Inflammatory macrophage (primary cell): Measurements from ENCODE around the gene GOPC.
A peak's percentile ranks its signal among the peaks of the same experiment; 100 is the strongest.
"Not testable (repeated sequence)": the region's sequence is repeated elsewhere in the genome, so short reads cannot be mapped to it uniquely, and the experiment has no call there.

Experiments used
- DNase-seq, 2 donors: peaks; one replicate each; pipeline ENCODE4 v3.0.0-alpha.2; 2020 to 2022

The GOPC gene

DNA sequence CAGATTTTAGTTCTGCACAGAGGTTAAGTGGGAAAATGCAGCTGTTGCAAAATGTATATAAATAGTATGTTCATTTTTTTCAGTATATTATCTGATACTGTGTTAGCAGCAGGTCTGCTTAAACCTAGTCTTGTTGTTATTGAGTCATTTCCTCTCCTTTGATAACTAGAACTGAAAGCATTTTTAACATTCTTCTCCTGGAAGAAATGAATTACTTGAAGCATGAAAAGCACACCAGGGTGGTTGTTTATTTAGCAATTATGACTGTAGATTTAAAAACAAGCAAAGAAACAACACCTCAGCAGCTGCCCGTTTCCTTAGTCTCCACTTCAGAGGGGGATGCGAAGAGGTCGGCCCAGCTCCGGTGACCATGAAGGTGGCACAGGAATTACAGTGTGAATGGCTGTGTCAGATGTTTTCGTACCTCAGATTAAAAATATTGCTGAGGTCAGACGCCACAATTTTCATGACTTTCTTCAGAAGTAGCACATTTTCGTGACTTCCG, 53.5 kb downstream of the GOPC start:
- no peak for DNase-seq

DNA sequence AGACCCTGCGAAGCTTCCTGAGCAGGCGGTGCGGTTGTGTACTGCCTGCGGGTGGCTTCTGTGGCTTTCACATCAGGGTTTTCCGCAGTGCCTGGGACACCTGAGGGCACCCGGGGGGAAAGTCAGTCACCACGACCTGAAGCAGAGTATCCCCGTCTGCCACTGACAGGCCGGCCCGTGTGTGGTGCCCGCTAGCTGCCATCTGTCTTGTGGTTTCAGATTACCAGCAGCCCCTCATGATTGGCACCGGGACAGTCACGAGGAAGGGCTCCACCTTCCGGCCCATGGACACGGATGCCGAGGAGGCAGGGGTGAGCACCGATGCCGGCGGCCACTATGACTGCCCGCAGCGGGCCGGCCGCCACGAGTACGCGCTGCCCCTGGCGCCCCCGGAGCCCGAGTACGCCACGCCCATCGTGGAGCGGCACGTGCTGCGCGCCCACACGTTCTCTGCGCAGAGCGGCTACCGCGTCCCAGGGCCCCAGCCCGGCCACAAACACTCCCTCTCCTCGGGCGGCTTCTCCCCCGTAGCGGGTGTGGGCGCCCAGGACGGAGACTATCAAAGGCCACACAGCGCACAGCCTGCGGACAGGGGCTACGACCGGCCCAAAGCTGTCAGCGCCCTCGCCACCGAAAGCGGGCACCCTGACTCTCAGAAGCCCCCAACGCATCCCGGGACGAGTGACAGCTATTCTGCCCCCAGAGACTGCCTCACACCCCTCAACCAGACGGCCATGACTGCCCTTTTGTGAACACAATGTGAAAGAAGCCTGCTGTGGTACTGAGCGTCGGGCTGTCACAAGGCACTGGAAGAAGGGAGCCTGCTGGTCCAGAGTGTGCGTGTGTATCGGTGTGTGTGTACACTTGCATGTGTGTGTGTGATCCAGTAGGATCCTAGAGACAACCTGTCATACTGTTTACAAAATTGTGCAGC, 54.4 kb downstream of the GOPC start:
- peak; percentile 7 to 9 for DNase-seq

DNA sequence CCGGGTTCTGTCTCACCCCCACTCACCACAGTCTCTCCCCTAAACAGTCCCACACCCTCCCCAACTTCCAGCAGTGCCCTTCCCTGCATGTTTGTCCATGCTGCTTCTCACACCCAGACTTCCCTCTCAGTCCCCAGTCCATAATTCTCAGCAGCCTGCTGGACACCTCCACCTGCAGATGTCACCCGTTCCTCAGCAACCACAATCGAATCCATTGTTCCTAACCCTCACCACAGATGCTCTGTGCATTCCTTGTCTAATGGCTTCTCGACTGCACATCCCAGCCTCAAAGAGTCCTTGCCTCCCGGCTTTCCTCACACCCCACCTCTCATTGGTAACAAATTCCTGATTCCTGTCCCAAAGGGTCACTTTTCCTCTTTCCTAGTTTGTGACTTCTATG, 55.6 kb downstream of the GOPC start:
- DNase-seq: no peak

DNA sequence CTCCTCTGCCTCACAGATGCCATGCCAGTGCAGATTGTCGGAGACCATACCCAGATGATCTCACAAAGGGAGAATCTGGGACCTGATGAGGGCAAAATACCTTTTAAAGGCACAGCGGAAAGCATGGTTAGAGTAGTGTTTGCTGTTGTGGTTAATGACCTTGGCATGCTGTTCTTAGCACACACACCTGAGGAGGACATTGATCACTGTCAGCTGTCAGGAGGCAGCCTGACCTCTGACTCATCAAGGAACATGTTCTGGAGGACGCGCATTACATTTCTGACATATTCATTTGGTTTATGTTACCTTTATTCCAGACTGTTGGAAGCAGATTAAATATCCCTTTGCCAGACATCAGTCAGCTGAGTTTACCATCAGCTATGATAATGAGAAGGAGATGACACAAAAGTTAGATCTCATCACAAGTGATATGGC, 57.1 kb downstream of the GOPC start:
- no peak for DNase-seq

DNA sequence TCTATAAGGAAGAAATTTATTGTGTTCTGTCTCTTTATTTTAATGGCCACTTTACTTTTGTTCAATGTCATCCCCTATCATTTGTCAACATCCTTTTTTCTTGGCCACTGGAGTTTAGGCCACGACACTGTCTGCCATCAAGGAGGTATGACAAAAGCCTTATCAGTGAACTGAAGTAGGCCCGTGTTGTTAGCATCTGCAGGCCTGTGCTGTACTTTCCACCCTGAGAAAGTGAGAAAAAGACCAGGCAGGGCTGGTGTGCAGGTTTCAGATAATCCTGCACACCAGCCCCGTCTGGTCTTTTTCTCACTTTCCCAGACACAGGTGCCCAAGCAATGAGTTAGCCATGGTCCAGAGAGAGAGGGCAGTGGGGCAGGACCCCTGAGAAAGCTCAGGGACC, 57.6 kb downstream of the GOPC start:
- DNase-seq: no peak

DNA sequence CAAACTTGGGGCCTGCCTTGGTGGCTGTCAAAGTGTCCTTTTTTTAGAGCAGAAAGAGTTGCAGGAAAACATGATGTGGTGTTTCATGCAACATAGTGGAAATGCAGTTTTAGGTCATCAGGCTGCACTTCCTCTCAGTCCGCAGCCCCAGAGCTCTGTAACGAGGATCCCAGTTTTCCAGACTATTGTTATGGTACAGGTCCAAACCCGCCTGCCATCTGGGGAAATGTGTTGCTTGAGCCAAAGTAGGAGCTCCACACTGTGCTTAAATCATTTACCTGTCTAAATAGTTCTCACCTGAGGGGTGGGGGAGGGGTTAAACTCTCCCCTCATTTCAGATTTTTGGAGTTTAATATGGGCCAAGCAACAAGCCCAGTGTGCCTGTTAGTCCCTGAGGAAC, 59.8 kb downstream of the GOPC start:
- no peak for DNase-seq

DNA sequence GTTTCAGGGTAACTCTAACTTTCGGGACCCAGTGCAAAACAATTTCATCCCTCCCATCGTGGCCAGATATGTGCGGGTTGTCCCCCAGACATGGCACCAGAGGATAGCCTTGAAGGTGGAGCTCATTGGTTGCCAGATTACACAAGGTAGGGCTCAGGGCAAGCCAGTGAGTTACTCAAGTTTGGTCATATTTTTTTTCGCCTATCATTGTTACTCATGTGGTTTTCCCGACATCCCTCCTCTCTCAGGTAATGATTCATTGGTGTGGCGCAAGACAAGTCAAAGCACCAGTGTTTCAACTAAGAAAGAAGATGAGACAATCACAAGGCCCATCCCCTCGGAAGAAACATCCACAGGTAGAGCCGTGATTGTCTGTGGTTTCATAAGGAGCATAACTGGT, 61.6 kb downstream of the GOPC start:
- DNase-seq: no peak

DNA sequence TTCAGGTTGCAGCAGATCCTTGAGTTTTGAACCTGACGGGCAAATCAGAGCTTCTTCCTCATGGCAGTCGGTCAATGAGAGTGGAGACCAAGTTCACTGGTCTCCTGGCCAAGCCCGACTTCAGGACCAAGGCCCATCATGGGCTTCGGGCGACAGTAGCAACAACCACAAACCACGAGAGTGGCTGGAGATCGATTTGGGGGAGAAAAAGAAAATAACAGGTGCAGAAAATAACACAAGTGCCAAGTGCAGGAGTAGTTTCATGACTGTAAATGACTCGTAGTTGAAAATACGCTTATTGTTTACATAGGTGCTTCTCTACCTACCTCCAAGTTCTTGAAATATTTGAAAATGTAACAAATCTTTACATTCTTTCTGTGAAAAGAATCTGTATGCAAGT, 63.7 kb downstream of the GOPC start:
- no peak for DNase-seq

DNA sequence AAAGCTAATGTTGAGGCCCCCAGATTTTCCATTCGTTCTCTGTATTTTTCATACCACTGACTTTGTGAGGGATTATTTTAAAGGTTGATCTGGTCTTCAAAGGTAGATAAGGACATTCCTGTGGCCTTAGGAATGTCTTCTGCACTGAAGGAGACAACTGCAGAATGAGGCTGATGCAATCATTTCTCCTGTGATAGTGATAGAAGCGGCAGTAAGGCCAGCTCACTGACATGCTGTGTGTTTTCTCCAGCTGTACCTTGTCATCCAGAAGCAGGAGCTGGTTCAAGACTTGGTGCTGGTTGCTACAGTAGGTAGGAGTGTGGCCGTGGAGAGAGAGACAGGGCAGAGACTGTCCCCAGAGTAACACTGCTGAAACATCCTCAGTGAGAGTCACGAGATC, 66.0 kb downstream of the GOPC start:
- DNase-seq: no peak

DNA sequence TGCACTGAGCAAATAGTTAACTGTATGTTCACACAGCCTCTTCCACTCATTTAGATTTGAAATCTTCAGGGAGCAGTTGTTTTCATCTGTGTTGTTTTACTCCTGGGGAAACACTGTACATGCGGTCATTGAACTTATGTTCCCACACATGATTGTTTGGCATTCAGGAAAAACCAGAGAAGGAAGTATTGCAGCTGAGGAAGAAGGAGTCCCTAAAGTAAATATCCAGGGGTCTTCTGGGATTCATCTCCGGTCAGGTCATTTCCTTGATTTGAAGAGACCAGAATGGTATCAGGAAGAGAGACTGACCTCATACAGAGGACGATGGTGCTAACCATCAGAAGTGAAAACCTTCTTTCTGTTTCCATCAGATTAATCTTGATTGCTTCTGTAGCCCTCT, 67.3 kb downstream of the GOPC start:
- no peak for DNase-seq

DNA sequence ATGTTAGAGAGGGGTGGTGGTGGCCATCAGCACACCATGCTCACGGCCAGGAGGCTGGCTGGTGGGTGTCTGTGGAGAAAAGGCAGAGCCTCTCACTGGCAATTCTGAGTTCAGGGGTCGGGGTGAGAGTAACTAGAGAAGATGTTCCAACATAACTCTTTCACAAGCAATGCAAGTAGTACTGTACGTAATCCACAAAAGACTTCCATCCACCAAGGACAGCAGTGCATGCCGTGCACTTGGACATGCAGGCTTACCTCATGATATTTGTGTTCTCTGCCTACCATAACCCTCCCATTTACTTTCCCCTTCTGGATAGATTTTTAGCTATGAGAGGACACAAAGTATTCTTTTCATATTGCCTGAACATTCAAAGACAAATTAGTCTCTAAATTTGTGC, 68.5 kb downstream of the GOPC start:
- no peak for DNase-seq

DNA sequence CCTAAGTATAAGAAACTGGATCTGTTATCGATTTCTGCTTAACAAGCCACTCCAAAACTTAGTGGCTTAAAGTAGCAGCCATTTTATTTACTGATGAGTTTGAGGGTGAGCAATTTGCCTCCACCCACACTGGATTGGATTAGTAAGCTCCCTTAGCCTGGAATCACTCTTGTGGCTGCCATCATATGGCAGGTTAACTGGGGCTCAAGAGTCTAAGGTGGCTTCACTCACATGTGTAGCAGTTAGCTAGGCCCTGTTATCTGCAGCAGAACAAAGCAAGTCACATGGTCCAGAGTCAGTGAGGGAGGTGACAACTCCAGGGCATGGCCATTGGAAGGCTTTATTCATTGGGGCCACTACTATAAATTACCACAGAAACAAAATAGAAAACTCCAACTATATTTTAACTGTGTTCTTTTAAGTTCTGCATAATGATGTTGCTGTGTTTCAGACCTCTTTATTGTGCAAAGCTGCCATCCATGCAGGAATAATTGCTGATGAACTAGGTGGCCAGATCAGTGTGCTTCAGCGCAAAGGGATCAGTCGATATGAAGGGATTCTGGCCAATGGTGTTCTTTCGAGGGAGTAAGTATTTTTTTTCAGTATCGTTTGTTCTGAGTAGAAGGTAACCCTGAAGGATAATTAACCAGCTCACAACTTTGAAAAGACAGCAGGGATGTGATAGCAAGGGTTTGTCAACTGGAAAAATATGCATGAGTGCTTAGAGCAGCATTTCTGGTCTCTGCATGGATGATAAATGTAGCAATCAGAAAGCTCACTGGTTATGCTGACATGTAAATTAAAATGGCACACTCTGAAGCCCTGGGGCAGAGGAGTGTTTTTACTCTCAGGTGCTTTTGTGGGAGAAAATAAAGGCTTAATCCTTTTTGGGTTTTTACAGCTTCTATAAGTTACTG, 70.2 kb downstream of the GOPC start:
- no peak for DNase-seq

DNA sequence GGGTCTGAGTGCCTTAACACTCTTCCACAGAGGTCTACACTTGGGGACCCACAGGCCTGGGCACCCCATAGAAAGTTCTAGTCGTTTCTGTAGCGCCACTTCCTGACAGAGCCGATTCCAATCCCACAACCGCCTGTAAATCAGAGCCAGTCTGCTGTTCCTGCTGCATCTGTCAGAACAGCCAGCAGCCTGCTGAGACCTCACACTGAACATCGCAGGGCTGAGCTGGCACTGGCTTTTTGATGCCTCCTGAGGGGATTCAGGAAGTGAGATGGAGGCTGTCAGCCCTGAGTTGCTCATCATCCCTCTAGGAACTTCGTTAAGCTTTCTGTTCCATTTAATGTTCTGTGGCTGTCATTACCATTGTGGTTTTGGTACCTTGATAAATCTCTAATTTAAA, 71.0 kb downstream of the GOPC start:
- no peak for DNase-seq

DNA sequence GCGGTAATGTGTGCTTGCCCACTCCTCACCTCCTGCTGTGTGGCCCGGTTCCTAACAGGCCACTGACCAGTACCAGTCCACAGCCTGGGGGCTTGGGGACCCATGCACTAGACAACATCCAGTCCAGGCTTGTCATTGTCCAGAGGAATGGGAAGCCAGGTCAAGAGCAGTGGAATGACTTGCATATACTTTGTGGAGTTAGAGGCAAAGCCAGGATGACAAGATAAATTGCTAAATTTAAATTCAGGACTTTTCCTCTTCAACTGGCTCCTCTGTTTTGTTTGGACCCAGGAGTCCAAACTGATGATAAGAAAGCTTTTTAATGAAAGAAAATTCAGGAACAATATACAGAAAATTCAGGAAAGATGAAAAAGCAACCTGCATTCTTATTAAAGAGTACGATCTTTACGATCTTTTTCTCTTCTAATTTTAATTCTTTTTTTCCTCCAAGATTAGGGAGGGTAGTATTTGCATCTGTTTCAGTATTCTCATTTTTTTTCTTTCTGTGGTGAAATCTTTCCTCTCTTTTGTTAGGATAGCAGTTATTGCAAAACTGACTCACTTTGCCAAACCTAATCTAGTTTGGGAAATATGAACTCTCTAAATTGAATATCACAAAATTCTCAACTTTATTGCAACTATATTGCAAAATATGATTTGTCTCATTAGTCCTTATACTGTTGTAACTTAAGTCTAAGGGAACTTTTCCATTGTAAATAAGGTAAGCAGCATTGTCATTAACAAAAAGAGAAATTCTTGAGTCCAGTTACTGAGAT, 71.7 kb downstream of the GOPC start:
- no peak for DNase-seq

DNA sequence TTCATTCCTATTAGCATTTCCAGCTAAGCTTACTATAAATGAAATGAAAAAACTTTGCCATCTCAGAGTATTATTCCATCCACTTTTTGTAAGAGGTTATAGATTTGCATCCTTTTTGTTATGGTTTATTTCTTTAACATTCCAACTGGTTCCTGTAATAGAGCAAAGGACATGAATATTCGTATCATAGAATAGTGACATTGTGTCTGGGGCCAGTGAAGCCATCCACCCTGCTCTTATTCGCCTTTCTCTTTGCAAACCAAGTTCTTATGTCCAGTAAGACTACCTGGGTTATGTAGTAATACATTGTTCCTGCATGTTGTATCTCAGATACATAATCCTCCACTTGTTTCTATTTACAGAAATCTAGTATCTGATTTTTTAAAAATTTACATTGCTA, 76.7 kb downstream of the GOPC start:
- no peak for DNase-seq

DNA sequence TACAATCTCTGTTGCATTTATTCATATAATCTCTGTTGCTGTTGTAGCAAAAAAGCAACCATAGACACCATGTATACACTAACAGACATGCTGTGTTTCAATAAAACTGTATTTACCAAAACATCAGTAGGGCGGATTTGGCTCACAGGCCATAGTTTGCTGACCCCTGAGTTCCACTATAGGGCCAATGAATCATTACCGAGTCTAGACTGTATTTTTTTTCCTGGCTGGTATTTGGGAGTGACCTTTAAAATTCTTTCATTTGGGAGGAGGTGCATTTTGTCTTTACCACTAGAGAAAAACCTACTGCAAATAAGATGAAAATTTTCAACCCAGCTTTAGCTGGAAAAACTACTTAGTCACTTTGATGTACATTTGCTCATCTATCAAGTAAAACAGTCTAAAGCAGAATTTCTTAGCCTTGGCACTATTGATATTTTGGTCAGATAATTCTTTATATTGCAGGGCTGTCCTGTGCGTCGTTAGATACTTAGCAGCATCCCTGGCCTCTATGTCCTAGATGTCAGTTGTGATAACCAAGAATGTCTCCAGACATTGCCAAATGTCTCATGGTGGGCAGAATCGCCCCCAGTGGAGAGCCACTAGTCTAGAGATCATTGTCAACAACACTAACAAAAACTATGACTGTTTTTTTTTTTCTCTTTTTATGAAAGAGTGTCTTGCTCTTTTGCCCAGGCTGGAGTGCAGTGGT, 80.4 kb downstream of the GOPC start:
- no peak for DNase-seq

DNA sequence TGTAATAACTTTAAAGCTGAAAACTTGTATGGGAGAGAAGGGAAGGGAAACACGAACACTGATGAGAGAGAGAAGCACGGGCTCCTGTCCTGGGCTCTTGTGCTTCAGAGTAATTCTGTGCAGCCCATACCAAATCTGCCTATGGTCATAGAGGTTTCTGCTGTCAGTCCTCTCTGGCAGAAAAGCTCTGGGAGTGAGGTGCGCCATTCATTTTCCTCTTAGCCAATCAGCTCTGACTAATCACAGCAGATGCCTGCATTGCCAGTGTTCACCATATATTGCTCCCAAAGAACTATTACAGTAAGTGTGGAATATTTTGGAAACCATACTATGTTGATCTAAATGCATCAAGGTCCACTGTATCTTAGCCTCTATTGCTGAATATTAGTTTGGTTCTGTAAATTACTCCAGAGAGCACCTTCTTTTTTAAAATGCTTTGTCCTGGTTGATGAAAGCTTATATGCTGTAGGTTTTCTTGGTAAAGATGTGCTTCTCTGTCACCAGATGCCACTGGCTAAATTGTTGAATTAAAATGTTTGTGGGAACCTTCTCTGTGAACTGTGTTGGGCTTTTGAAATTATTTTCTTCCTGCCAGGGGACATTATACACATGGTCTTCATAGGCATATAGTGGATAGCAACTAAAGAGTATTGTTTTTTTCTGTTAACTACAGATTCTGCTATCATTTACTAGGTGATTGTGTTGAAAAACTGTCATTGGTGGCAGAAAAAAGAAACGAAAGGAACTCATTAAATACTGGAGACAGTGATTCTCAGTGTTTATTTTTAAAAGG, 81.5 kb downstream of the GOPC start:
- DNase-seq: no peak

DNA sequence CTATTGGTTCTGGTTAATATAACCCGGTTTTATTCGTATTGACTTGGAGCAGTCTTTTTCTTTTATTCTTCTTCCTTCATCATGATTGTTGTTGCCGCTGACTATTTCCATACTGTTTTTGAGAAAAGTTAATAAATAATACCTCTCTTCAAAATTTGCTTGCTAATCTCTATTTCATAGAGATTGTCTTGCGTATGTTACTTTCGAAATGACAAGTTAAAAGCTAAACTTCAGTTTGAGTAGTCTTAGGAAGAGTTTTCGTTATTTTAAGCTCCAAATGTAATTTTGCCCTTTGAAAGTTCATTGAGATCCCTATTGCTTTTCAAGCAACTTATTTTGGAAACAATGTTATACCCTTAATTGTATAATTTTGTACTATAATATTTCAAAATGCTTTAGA, 83.4 kb downstream of the GOPC start:
- DNase-seq: no peak

DNA sequence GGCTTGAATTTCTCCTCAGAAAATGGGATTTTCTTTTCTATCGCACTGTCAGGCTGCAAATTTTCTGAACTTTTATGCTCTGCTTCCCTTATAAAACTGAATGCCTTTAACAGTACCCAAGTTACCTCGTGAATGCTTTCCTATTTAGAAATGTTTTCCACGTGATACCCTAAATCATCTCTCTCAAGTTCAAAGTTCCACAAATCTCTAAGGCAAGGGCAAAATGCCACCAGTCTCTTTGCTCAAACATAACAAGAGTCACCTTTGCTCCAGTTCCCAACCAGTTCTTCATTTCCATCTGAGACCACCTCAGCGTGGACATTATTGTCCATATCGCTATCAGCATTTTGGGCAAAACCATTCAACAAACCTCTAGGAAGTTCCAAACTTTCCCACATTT, 84.3 kb downstream of the GOPC start:
- not testable (repeated sequence) for DNase-seq

DNA sequence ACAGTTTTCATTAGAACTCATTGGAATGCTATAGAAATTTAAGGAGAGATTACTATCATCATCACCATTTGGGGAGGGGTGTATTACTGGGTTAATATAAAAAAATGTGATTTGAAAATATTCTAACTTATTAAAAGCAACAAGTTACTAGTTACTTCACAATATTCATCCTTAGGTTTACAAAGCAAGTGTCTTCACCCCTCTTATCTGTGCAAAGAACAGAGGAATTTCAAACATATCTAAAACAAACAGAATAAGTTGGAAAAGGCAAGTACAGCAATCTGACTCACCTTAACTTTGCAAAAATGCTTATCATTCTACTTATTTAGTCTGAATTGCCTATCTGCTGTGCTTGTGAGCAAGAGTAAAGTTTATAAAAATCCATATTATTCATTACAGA, 87.0 kb downstream of the GOPC start:
- no peak for DNase-seq

DNA sequence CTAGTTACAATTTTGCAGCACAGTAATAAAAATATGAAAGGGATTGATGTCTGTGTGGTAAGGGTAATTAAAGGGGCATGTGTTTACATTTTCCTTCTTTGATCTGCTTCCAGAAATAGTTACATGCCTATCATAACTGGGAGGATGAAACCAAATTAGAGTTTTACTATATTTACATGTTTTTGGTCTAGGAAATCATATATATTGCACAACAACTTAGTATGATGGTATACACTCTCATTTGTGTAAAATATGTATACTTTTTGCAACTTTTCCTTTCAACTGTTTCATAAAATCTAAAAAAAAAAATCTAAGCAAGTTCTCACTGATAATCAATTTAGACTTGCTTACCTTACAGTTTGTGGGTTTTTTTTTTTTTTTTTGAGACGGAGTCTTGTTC, 87.7 kb downstream of the GOPC start:
- DNase-seq: no peak
